ENCODE results near the gene HSBP1L1.

GRCh38 chr18:79951545-79952455 is 12.6 kb upstream of the HSBP1L1 start, which contains the start of gene SLC66A2:
- TF ChIP-seq CTCF (IDR thresholded peaks at IDR 0.05; ENCODE audit: insufficient read depth, low read length, poor library complexity, severe bottlenecking): peak; percentile 16
- no peak for TF ChIP-seq EZH2phosphoT487 (conservative IDR thresholded peaks at IDR 0.05; ENCODE audit: low read length)

Data from SU-DHL-6 (cell line).